ENCODE results near the gene CREBRF. TPM values are rescaled to one million over a fixed set of nuclear protein-coding genes. Genes with fewer than 3 reads are reported as not detected.
"Not testable (repeated sequence)": the region's sequence is repeated elsewhere in the genome, so short reads cannot be mapped to it uniquely, and the experiment has no call there.

Gene CREBRF
- total RNA-seq, 2 experiments from 2014 or later, result 12.1 to 12.5 TPM

DNA sequence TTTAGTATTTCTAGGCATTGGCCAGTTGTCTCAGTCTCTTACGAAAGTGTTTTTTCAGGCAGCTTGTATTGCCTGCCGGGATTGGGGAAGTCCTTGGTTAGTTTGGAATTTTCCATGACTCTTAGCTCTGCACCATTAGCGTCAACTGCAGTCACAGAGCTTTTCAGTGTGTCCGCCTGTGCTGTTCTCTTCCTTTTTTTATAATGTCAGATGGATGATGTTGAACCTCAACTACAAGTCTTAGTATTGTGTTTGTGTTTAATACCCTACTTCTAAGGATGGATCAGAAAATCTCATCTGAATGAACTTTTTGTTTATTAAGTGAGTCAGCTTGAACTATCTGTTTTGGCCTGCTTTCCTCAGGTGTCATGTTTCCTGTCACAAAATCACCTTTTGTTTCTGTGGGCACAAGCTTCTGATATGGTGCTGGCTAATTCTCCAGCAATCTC, 39.5 kb upstream of the CREBRF start:
- CTCF ChIA-PET (ENCODE audit: unreplicated experiment), result no interaction called here
- no TSS peak for BruUV-seq (replicated peaks)

GRCh38 chr5:173017087-173017486, 39.1 kb upstream of the CREBRF start:
- H3K4me1 ChIP-seq (ENCODE audit: insufficient read depth, low read length, poor library complexity, severe bottlenecking); H2AFZ ChIP-seq (ENCODE audit: low read length); DNase-seq (ENCODE audit: low spot score); CTCF ChIA-PET (ENCODE audit: unreplicated experiment); H4K20me1 ChIP-seq (ENCODE audit: insufficient read depth, low read length); H3K4me2 ChIP-seq (ENCODE audit: low read length); intact Hi-C loops (cut with micrococcal nuclease; ENCODE audit: unreplicated experiment); H3K9me3 ChIP-seq (ENCODE audit: low read length); H3K4me3 ChIP-seq (ENCODE audit: low read depth, low read length, poor library complexity, severe bottlenecking); BruUV-seq (replicated peaks); H3K27ac ChIP-seq (ENCODE audit: low read depth, low read length, poor library complexity, severe bottlenecking); H3K9me2 ChIP-seq (ENCODE audit: insufficient read depth, low read length): not testable (repeated sequence)
- peaks cover 66% of the 10 kb centered on the region for H3K79me2 ChIP-seq (ENCODE audit: insufficient read depth, low read depth, low read length)
- peaks cover 35% of the 10 kb centered on the region for H3K36me3 ChIP-seq (ENCODE audit: insufficient read depth, low read length)
- POLR2A ChIA-PET, result interaction anchor here (0.7 kb wide), 1 partner anchor 38 kb away, joined by 3 read pairs; no protein-coding TSS in a partner anchor

More for the DNA sequence above, 39.5 kb upstream of the CREBRF start:
- TF ChIP-seq EZH2phosphoT487 (IDR thresholded peaks at IDR 0.05; ENCODE audit: borderline replicate concordance, low read depth, low read length), result no peak
- TF ChIP-seq CTCF (conservative IDR thresholded peaks at IDR 0.05; ENCODE audit: low read length), result no peak
- no peak for DNase-seq (ENCODE audit: low spot score)
- no peaks in the 10 kb centered on the region for H3K9me2 ChIP-seq (ENCODE audit: insufficient read depth, low read length)
- intact Hi-C loops (cut with micrococcal nuclease; ENCODE audit: unreplicated experiment), result no loop called here
- H3K4me2 ChIP-seq (ENCODE audit: low read length), result no peak overlapping the region
- H4K20me1 ChIP-seq (ENCODE audit: insufficient read depth, low read length), result peaks cover 10% of the 10 kb centered on the region; the same call in 1 of the 2 replicates
- peaks cover 33% of the 10 kb centered on the region for H3K36me3 ChIP-seq (ENCODE audit: insufficient read depth, low read length)
- peaks cover 5% of the 10 kb centered on the region for H3K4me1 ChIP-seq (ENCODE audit: insufficient read depth, low read length, poor library complexity, severe bottlenecking)
- no peak overlapping the region for H2AFZ ChIP-seq (ENCODE audit: low read length)
- no peak overlapping the region for H3K27ac ChIP-seq (ENCODE audit: low read depth, low read length, poor library complexity, severe bottlenecking)
- POLR2A ChIA-PET, result interaction anchor here (0.6 to 1.2 kb wide), 2 partner anchors 13 to 37 kb away, joined by 4 to 6 read pairs; no protein-coding TSS in a partner anchor
- H3K79me2 ChIP-seq (ENCODE audit: insufficient read depth, low read depth, low read length), result peaks cover 71% of the 10 kb centered on the region
- no peaks in the 10 kb centered on the region for H3K9me3 ChIP-seq (ENCODE audit: low read length)
- H3K4me3 ChIP-seq (ENCODE audit: low read depth, low read length, poor library complexity, severe bottlenecking), result no peak overlapping the region

GRCh38 chr5:173018358-173018757, 37.8 kb upstream of the CREBRF start:
- Histone ChIP-seq H3K4me1 (ENCODE audit: insufficient read depth, low read length, poor library complexity, severe bottlenecking) (peaks cover 5% of the 10 kb centered on the region), H3K79me2 (ENCODE audit: insufficient read depth, low read depth, low read length) (peaks cover 59% of the 10 kb centered on the region), H3K36me3 (ENCODE audit: insufficient read depth, low read length) (peaks cover 47% of the 10 kb centered on the region), H3K27ac (ENCODE audit: low read depth, low read length, poor library complexity, severe bottlenecking) (no peak overlapping the region), H3K4me2 (ENCODE audit: low read length) (no peak overlapping the region), H4K20me1 (ENCODE audit: insufficient read depth, low read length) (peaks cover 10% of the 10 kb centered on the region; the same call in 1 of the 2 replicates), H3K9me2 (ENCODE audit: insufficient read depth, low read length) (no peaks in the 10 kb centered on the region), H3K9me3 (ENCODE audit: low read length) (no peaks in the 10 kb centered on the region), H3K4me3 (ENCODE audit: low read depth, low read length, poor library complexity, severe bottlenecking) (no peak overlapping the region), H2AFZ (ENCODE audit: low read length) (no peak overlapping the region)
- ChIA-PET POLR2A (interaction anchor here (2.2 kb wide), 1 partner anchor 16 kb away, joined by 12 read pairs; no protein-coding TSS in a partner anchor), CTCF (ENCODE audit: unreplicated experiment) (no interaction called here)
- no peak for TF ChIP-seq CTCF (conservative IDR thresholded peaks at IDR 0.05; ENCODE audit: low read length)
- TF ChIP-seq EZH2phosphoT487 (IDR thresholded peaks at IDR 0.05; ENCODE audit: borderline replicate concordance, low read depth, low read length), result no peak
- BruUV-seq (replicated peaks), result no TSS peak
- intact Hi-C loops (cut with micrococcal nuclease; ENCODE audit: unreplicated experiment), result no loop called here
- DNase-seq (ENCODE audit: low spot score), result no peak
